Measurements from ENCODE around the gene ZXDC.

DNA sequence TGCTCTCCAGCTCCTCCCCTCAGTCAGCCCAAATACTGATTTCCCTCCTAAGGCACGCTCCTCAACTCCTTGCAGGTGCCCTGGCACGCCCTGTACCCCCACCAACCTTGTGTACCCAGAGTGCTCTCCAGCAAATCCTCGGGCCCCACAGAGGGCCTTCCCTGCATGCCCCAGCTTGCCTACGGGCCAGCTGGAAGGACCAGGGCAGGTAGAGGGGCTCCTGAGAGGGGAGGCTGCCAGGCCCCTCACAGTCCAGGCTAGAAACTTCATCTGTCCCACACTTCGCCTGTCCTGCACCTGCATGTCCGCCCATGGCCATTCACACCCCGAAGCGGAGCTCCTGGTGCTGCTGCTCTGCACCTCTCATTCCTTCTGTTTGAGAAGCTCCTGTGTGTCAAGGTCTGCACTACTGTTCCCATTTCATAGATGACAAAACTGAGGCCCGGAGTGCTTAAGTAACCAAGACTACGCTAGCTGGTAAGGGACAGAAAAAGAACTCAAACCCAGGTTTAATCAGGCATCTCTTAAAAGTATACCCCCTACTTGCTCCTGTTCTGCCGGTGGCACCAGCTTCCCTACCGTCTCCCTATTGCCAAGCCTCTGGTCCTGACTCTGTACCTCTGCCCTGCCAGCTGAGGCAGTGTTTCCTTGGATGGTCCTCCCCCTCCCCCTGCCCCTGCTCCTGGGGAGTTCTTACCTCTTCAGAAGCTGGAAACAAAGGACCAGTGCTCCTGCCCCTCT, 35.6 kb downstream of the ZXDC start:
- TF ChIP-seq POLR2A (IDR thresholded peaks at IDR 0.05) (no peak), EP300 (IDR thresholded peaks at IDR 0.05) (no peak)
- TF ChIP-seq, protein P1, sequence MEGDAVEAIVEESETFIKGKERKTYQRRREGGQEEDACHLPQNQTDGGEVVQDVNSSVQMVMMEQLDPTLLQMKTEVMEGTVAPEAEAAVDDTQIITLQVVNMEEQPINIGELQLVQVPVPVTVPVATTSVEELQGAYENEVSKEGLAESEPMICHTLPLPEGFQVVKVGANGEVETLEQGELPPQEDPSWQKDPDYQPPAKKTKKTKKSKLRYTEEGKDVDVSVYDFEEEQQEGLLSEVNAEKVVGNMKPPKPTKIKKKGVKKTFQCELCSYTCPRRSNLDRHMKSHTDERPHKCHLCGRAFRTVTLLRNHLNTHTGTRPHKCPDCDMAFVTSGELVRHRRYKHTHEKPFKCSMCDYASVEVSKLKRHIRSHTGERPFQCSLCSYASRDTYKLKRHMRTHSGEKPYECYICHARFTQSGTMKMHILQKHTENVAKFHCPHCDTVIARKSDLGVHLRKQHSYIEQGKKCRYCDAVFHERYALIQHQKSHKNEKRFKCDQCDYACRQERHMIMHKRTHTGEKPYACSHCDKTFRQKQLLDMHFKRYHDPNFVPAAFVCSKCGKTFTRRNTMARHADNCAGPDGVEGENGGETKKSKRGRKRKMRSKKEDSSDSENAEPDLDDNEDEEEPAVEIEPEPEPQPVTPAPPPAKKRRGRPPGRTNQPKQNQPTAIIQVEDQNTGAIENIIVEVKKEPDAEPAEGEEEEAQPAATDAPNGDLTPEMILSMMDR (IDR thresholded peaks at IDR 0.05) = no peak

Data from tibial nerve (tissue), 4 donors.